ENCODE results near the gene FAM13A. TPM values are rescaled to one million over a fixed set of nuclear protein-coding genes. Genes with fewer than 3 reads are reported as not detected.

Gene FAM13A
- total and polyA plus RNA-seq, 2 of the 13 experiments (the other 11 are each of a cell fraction or from before 2014, with no cell fraction given) = 1.2 to 36.2 TPM

GRCh38 chr4:88765729-88766128 is 291.3 kb downstream of the FAM13A start:
- H3K9me3 ChIP-seq (ENCODE audit: low read length) = no peaks in the 10 kb centered on the region
- in situ Hi-C loops (cut with HindIII; ENCODE audit: extremely low pct_ligation_motif_present, low pct_unique_long_range_greater_than_20kb) (no loop called here), intact Hi-C loops (cut with micrococcal nuclease; ENCODE audit: unreplicated experiment) (no loop called here)
- H3K27me3 ChIP-seq (ENCODE audit: control insufficient read depth in 1 of 2, insufficient read depth in 2 of 2, low read length in 2 of 2) = no peaks in the 10 kb centered on the region
- H3K9ac ChIP-seq (ENCODE audit: insufficient read depth, low read depth, low read length) = no peak overlapping the region
- no peaks in the 10 kb centered on the region for H4K20me1 ChIP-seq (ENCODE audit: insufficient read depth, low read length)
- POLR2A ChIA-PET = no interaction called here
- WGBS (ENCODE audit: low lambda C conversion rate) = 89% methylated on average over 2 of the region's 2 CpGs
- no peaks in the 10 kb centered on the region for H3K79me2 ChIP-seq (ENCODE audit: insufficient read depth, low read length)
- no peak for DNase-seq (ENCODE audit: low spot score)
- no peak for ATAC-seq
- no peak overlapping the region for H3K27ac ChIP-seq (ENCODE audit: extremely low read length, insufficient read depth, low read length)
- H3K4me1 ChIP-seq (ENCODE audit: insufficient read depth, low read length) = peaks cover 49% of the 10 kb centered on the region
- no peak for FAIRE-seq
- H3K36me3 ChIP-seq (replicated peaks in 1 of 2; ENCODE audit: control insufficient read depth in 1 of 2, insufficient read depth in 2 of 2, low read length in 2 of 2) = peaks cover 3 to 16% of the 10 kb centered on the region in 2 experiments; a peak in 2 of 5 replicates
- no peak overlapping the region for H3K4me2 ChIP-seq (ENCODE audit: low read depth, low read length)
- H3K4me3 ChIP-seq (replicated peaks in 1 of 3; ENCODE audit: insufficient read depth in 1 of 3, low read depth in 2 of 3, low read length in 3 of 3) = no peak overlapping the region
- BruUV-seq (replicated peaks) = no TSS peak
- TF ChIP-seq ZNF552 (CRISPR knock-in tag; IDR thresholded peaks at IDR 0.05; ENCODE audit: borderline replicate concordance) (no peak), FOSL2 (CRISPR knock-in tag; IDR thresholded peaks at IDR 0.05) (peak; percentile 65), REST (IDR thresholded peaks at IDR 0.05; ENCODE audit: borderline replicate concordance in 1 of 2, low read depth in 1 of 2, low read length in 2 of 2) (peak in 1 of 2 experiments; percentile 53; a peak in 2 of 4 replicates)
- CTCF ChIA-PET (ENCODE audit: low intra/inter-chr PET ratio, low total read pairs) = no interaction called here
- H2AFZ ChIP-seq (ENCODE audit: low read length) = no peak overlapping the region

GRCh38 chr4:88763075-88763474 is 293.9 kb downstream of the FAM13A start:
- no peak overlapping the region for H3K9ac ChIP-seq (ENCODE audit: insufficient read depth, low read depth, low read length)
- ATAC-seq (no peak), DNase-seq (ENCODE audit: low spot score) (no peak), FAIRE-seq (no peak)
- H3K27me3 ChIP-seq (ENCODE audit: control insufficient read depth in 1 of 2, insufficient read depth in 2 of 2, low read length in 2 of 2) = no peaks in the 10 kb centered on the region
- no peak overlapping the region for H3K4me3 ChIP-seq (replicated peaks in 1 of 3; ENCODE audit: insufficient read depth in 1 of 3, low read depth in 2 of 3, low read length in 3 of 3)
- peaks cover 76% of the 10 kb centered on the region for H3K4me1 ChIP-seq (ENCODE audit: insufficient read depth, low read length)
- intact Hi-C loops (cut with micrococcal nuclease; ENCODE audit: unreplicated experiment) = no loop called here
- ChIA-PET CTCF (ENCODE audit: low intra/inter-chr PET ratio, low total read pairs) (no interaction called here), POLR2A (no interaction called here)
- H3K27ac ChIP-seq (ENCODE audit: extremely low read length, insufficient read depth, low read length) = no peak overlapping the region
- BruUV-seq (replicated peaks) = no TSS peak
- no peak overlapping the region for H3K4me2 ChIP-seq (ENCODE audit: low read depth, low read length)
- H3K79me2 ChIP-seq (ENCODE audit: insufficient read depth, low read length) = no peaks in the 10 kb centered on the region
- no peaks in the 10 kb centered on the region for H3K9me3 ChIP-seq (ENCODE audit: low read length)
- H2AFZ ChIP-seq (ENCODE audit: low read length) = no peak overlapping the region
- in situ Hi-C loops (cut with HindIII; ENCODE audit: extremely low pct_ligation_motif_present, low pct_unique_long_range_greater_than_20kb) = no loop called here
- TF ChIP-seq ZFP36L2 (CRISPR knock-in tag; IDR thresholded peaks at IDR 0.05) = no peak
- TF ChIP-seq SP2 (CRISPR knock-in tag; IDR thresholded peaks at IDR 0.05) = no peak
- TF ChIP-seq ZNF24 (IDR thresholded peaks at IDR 0.05) = peak; percentile 91
- no peak for TF ChIP-seq CHD4 (IDR thresholded peaks at IDR 0.05; ENCODE audit: borderline replicate concordance, low read length)
- no peak for TF ChIP-seq HHEX (CRISPR knock-in tag; IDR thresholded peaks at IDR 0.05)
- no peak for TF ChIP-seq ZNF615 (CRISPR knock-in tag; IDR thresholded peaks at IDR 0.05; ENCODE audit: borderline replicate concordance)
- H3K36me3 ChIP-seq (replicated peaks in 1 of 2; ENCODE audit: control insufficient read depth in 1 of 2, insufficient read depth in 2 of 2, low read length in 2 of 2) = peaks cover 3 to 13% of the 10 kb centered on the region in 2 experiments; a peak in 2 of 5 replicates
- H4K20me1 ChIP-seq (ENCODE audit: insufficient read depth, low read length) = no peaks in the 10 kb centered on the region
- WGBS (ENCODE audit: low lambda C conversion rate) = 78% methylated on average over 6 of the region's 6 CpGs
